Measurements from ENCODE around the gene FBXO48. TPM values are rescaled to one million over a fixed set of nuclear protein-coding genes. Genes with fewer than 3 reads are reported as not detected.

FBXO48 gene
- total and polyA plus RNA-seq, 2 experiments from 2014 or later, result 1.1 to 1.3 TPM

DNA sequence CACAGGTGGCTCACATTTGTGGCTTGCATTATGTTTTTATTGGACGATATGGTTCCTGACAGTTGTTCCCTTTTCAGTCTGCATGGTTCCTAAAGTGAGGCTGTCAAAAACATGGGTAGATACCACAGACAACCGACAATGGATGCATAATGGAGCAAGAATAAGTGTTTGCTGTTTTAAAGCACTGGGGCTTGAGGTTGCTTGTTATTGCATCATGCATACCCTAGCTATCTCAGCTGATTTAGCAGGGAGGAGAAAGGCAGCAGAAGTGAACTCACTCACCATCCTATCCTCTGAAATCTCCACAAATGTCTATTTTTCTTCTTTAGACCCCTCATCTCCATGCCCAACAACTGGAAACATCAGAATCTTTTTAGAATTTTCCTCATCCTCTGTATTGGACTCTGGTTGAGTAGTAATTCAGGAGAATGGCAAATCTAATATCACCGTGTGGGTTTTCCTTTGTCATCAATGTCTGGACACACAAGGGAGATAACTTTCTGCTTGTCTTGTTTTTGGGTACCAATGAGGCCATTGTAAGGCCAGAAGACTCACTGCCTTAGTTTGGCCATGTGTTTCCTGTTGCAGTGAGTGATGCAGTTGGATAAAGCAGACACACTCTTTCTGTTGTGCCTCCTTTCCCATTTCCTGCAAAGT, 46.7 kb downstream of the FBXO48 start (continued):
- TF ChIP-seq ZNF462 (CRISPR knock-in tag; IDR thresholded peaks at IDR 0.05), result no peak
- TF ChIP-seq ETS1 (IDR thresholded peaks at IDR 0.05), result no peak
- TF ChIP-seq ZNF114 (CRISPR knock-in tag; IDR thresholded peaks at IDR 0.05), result no peak
- TF ChIP-seq, protein P1, sequence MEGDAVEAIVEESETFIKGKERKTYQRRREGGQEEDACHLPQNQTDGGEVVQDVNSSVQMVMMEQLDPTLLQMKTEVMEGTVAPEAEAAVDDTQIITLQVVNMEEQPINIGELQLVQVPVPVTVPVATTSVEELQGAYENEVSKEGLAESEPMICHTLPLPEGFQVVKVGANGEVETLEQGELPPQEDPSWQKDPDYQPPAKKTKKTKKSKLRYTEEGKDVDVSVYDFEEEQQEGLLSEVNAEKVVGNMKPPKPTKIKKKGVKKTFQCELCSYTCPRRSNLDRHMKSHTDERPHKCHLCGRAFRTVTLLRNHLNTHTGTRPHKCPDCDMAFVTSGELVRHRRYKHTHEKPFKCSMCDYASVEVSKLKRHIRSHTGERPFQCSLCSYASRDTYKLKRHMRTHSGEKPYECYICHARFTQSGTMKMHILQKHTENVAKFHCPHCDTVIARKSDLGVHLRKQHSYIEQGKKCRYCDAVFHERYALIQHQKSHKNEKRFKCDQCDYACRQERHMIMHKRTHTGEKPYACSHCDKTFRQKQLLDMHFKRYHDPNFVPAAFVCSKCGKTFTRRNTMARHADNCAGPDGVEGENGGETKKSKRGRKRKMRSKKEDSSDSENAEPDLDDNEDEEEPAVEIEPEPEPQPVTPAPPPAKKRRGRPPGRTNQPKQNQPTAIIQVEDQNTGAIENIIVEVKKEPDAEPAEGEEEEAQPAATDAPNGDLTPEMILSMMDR (conservative IDR thresholded peaks at IDR 0.05; ENCODE audit: low read depth in 2 of 2), result no peak

GRCh38 chr2:68418855-68419254, 48.2 kb downstream of the FBXO48 start:
- Histone ChIP-seq H3K36me3 (ENCODE audit: insufficient read depth) (no peaks in the 10 kb centered on the region), H3K4me1 (ENCODE audit: insufficient read depth) (peaks cover 15% of the 10 kb centered on the region), H3F3A (replicated peaks; ENCODE audit: low read depth) (no peaks in the 10 kb centered on the region), H3K79me2 (replicated peaks; ENCODE audit: insufficient read depth) (no peaks in the 10 kb centered on the region), H2AFZ (peak overlapping the region; percentile 91), H3K27me3 (ENCODE audit: insufficient read depth) (no peaks in the 10 kb centered on the region), H3K9me2 (ENCODE audit: insufficient read depth) (peaks cover 6% of the 10 kb centered on the region), H3K4me2 (0 out of 2 replicates have a peak overlapping the region, but pooled peaks have one; percentile 18), H3K27ac (ENCODE audit: low read depth) (no peak overlapping the region), H3K4me3 (no peak overlapping the region), H4K20me1 (replicated peaks; ENCODE audit: insufficient read depth) (no peaks in the 10 kb centered on the region)
- H3K36me3 Mint-ChIP-seq (ENCODE audit: low read depth), result no peaks in the 10 kb centered on the region; the same call in 2 of the 3 replicates
- peak; percentile 94 for ATAC-seq
- TF ChIP-seq CREB1 (CRISPR knock-in tag; IDR thresholded peaks at IDR 0.05; ENCODE audit: low read depth), result no peak
- no peak for TF ChIP-seq ZNF114 (CRISPR knock-in tag; IDR thresholded peaks at IDR 0.05)
- TF ChIP-seq ETS1 (IDR thresholded peaks at IDR 0.05), result no peak
- TF ChIP-seq, protein P1 (conservative IDR thresholded peaks at IDR 0.05; ENCODE audit: low read depth in 2 of 2), result peak in 1 of 2 experiments; percentile 25; a peak in 2 of 4 replicates
- peaks cover 21% of the 10 kb centered on the region for H3K4me1 Mint-ChIP-seq
- no peak overlapping the region for H3K4me3 Mint-ChIP-seq
- peaks cover 2% of the 10 kb centered on the region for H3K27me3 Mint-ChIP-seq (ENCODE audit: insufficient read depth, low read depth, poor library complexity)
- H3K9me3 Mint-ChIP-seq, result no peaks in the 10 kb centered on the region; the same call in 2 of the 3 replicates
- peak; percentile 37 for DNase-seq (ENCODE audit: low spot score)
- H3K27ac Mint-ChIP-seq, result peak overlapping the region; percentile 28; the same call in 1 of the 2 replicates
